C4-2B (cell line): ENCODE results near the gene RHEB.

Experiments used
- H3K27ac ChIP-seq: fragments of 450-650 bp; 2 replicates; pipeline ENCODE4 v1.5.1; 2017
- CTCF ChIP-seq: fragments of 450-650 bp; conservative IDR thresholded peaks from 2 replicates; pipeline ENCODE4 v1.5.1; 2017; ENCODE audit warnings: mild to moderate bottlenecking
- ZFX ChIP-seq: fragments of 450-650 bp; IDR thresholded peaks from 2 replicates; pipeline ENCODE4 v1.6.1; 2017

Gene RHEB

GRCh38 chr7:151482883-151483710, 36.6 kb downstream of the RHEB start:
- TF ChIP-seq CTCF = no peak
- no peak for TF ChIP-seq ZFX
- no peak overlapping the region for H3K27ac ChIP-seq

- no peak overlapping the region for H3K27ac ChIP-seq
- no peak for TF ChIP-seq ZFX
- TF ChIP-seq CTCF = no peak
These were observed 37.8 kb downstream of the RHEB start for GRCh38 chr7:151481650-151482505.

GRCh38 chr7:151477867-151478266, 41.8 kb downstream of the RHEB start:
- no peak overlapping the region for H3K27ac ChIP-seq
- TF ChIP-seq ZFX = no peak
- no peak for TF ChIP-seq CTCF

GRCh38 chr7:151472644-151473380, 46.9 kb downstream of the RHEB start:
- no peak overlapping the region for H3K27ac ChIP-seq
- TF ChIP-seq ZFX (no peak), CTCF (no peak)

GRCh38 chr7:151470711-151471110, 49.0 kb downstream of the RHEB start:
- TF ChIP-seq CTCF (no peak), ZFX (no peak)
- no peak overlapping the region for H3K27ac ChIP-seq

- no peak for TF ChIP-seq CTCF
- TF ChIP-seq ZFX = no peak
- H3K27ac ChIP-seq = no peak overlapping the region
These were observed 50.4 kb downstream of the RHEB start for GRCh38 chr7:151469281-151469680.
